DOHH2 (cell line): ENCODE measurements around the gene SH3GL1.

Source experiments
- H3F3A ChIP-seq: fragments of 200-600 bp; sonication (generic), shearing (Covaris generic); 2 replicates; pipeline ENCODE4 v1.6.0; 2016; ENCODE audit warnings: antibody characterized with exemption, mild to moderate bottlenecking; ENCODE audit not compliant: control insufficient read depth, insufficient read depth
- H3K27ac ChIP-seq: fragments of 200-600 bp; sonication (generic); 2 replicates; pipeline ENCODE4 v1.5.1; 2014; ENCODE audit warnings: low read depth, mild to moderate bottlenecking, low read length, moderate library complexity
- H3K27me3 ChIP-seq: fragments of 200-600 bp; sonication (generic); 2 replicates; pipeline ENCODE4 v1.6.1; 2014; ENCODE audit warnings: mild to moderate bottlenecking, low read length, mixed read lengths; ENCODE audit not compliant: control insufficient read depth
- H3K36me3 ChIP-seq: fragments of 200-600 bp; sonication (generic); 2 replicates; pipeline ENCODE4 v1.6.1; 2014; ENCODE audit warnings: mild to moderate bottlenecking, low read length, moderate library complexity, mixed read lengths; ENCODE audit not compliant: control insufficient read depth
- H3K4me1 ChIP-seq: fragments of 200-600 bp; sonication (generic); 2 replicates; pipeline ENCODE4 v1.6.1; 2014; ENCODE audit warnings: mild to moderate bottlenecking, low read length, mixed read lengths; ENCODE audit not compliant: control insufficient read depth
- H3K4me2 ChIP-seq: fragments of 200-600 bp; sonication (generic); 2 replicates; pipeline ENCODE4 v1.6.0; 2014; ENCODE audit warnings: mild to moderate bottlenecking, low read length, moderate library complexity
- H3K4me3 ChIP-seq: fragments of 200-600 bp; sonication (generic); 2 replicates; pipeline ENCODE4 v1.5.1; 2014; ENCODE audit warnings: mild to moderate bottlenecking, low read length, mixed read lengths
- H3K79me2 ChIP-seq: fragments of 200-600 bp; sonication (generic); 2 replicates; pipeline ENCODE4 v1.6.1; 2014; ENCODE audit warnings: mild to moderate bottlenecking, low read length, mixed read lengths; ENCODE audit not compliant: control insufficient read depth
- H3K9me2 ChIP-seq: fragments of 200-600 bp; sonication (generic); replicated peaks from 2 replicates; pipeline ENCODE4 v1.6.1; 2014; ENCODE audit warnings: mild to moderate bottlenecking, low read length, mixed read lengths; ENCODE audit not compliant: control insufficient read depth
- H3K9me3 ChIP-seq: fragments of 200-600 bp; sonication (generic); 2 replicates; pipeline ENCODE4 v1.6.1; 2014; ENCODE audit warnings: antibody characterized with exemption, low read length, mixed read lengths; ENCODE audit not compliant: control insufficient read depth, insufficient read depth
- H4K20me1 ChIP-seq: fragments of 200-600 bp; sonication (generic); 2 replicates; pipeline ENCODE4 v1.6.0; 2014; ENCODE audit warnings: low read depth, mild to moderate bottlenecking, antibody characterized with exemption, low read length, moderate library complexity; ENCODE audit not compliant: control insufficient read depth, insufficient read depth
- EZH2phosphoT487 ChIP-seq: fragments of 200-600 bp; sonication (generic); IDR thresholded peaks from 2 replicates; pipeline ENCODE4 v1.6.1; 2017; ENCODE audit warnings: borderline replicate concordance, mild to moderate bottlenecking, antibody characterized with exemption, low read length, moderate library complexity, mixed read lengths
- TF ChIP-seq, protein P1 (sequence below): fragments of 200-600 bp; sonication (generic); IDR thresholded peaks from one replicate; pipeline ENCODE4 v1.5.1; 2014; ENCODE audit warnings: antibody characterized with exemption, mild to moderate bottlenecking, low read depth, low read length; ENCODE audit not compliant: poor library complexity, severe bottlenecking

Gene SH3GL1

GRCh38 chr19:4319067-4319718 lies 81.2 kb downstream of the SH3GL1 start:
- no peak for TF ChIP-seq EZH2phosphoT487
- TF ChIP-seq, protein P1, sequence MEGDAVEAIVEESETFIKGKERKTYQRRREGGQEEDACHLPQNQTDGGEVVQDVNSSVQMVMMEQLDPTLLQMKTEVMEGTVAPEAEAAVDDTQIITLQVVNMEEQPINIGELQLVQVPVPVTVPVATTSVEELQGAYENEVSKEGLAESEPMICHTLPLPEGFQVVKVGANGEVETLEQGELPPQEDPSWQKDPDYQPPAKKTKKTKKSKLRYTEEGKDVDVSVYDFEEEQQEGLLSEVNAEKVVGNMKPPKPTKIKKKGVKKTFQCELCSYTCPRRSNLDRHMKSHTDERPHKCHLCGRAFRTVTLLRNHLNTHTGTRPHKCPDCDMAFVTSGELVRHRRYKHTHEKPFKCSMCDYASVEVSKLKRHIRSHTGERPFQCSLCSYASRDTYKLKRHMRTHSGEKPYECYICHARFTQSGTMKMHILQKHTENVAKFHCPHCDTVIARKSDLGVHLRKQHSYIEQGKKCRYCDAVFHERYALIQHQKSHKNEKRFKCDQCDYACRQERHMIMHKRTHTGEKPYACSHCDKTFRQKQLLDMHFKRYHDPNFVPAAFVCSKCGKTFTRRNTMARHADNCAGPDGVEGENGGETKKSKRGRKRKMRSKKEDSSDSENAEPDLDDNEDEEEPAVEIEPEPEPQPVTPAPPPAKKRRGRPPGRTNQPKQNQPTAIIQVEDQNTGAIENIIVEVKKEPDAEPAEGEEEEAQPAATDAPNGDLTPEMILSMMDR = no peak
- H3K9me2 ChIP-seq = no peaks in the 10 kb centered on the region
- no peaks in the 10 kb centered on the region for H3K79me2 ChIP-seq
- H3K4me1 ChIP-seq = no peaks in the 10 kb centered on the region
- H3K4me2 ChIP-seq = no peak overlapping the region
- H3K4me3 ChIP-seq = no peak overlapping the region
- H3F3A ChIP-seq = no peaks in the 10 kb centered on the region
- no peak overlapping the region for H3K27ac ChIP-seq
- peaks cover 14% of the 10 kb centered on the region; the same call in 1 of the 2 replicates for H3K9me3 ChIP-seq
- H3K36me3 ChIP-seq = no peaks in the 10 kb centered on the region
- H4K20me1 ChIP-seq = no peaks in the 10 kb centered on the region
- no peaks in the 10 kb centered on the region for H3K27me3 ChIP-seq

DNA sequence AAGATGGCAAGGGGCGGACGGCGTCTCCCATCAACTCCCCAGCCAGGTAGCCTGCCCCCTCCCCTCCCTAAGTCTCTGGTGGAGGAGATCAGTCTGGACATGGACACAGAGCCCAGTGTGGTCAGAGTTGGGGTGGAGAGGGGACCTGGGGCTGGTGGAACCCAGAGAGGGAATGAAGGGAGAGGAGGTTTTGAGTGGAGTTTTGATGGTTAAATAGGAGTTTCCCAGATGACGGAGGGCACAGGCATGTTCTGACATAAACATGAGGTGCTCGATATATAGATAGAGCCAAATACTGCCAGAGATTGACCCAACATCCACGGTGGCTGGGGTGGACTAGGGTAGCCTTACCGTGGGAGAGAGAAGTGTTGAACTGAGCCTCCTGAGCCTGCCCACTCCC lies 81.9 kb downstream of the SH3GL1 start:
- no peaks in the 10 kb centered on the region for H3K27me3 ChIP-seq
- no peak overlapping the region for H3K27ac ChIP-seq
- H3K4me3 ChIP-seq = no peak overlapping the region

GRCh38 chr19:4316956-4317355 lies 83.4 kb downstream of the SH3GL1 start:
- no peak overlapping the region for H3K4me2 ChIP-seq
- H3K9me3 ChIP-seq = peaks cover 13% of the 10 kb centered on the region; the same call in 1 of the 2 replicates
- no peaks in the 10 kb centered on the region for H3K4me1 ChIP-seq
- H3K4me3 ChIP-seq = no peak overlapping the region
- no peaks in the 10 kb centered on the region for H3F3A ChIP-seq
- no peaks in the 10 kb centered on the region for H3K9me2 ChIP-seq
- no peak overlapping the region for H3K27ac ChIP-seq
- H4K20me1 ChIP-seq = no peaks in the 10 kb centered on the region
- H3K36me3 ChIP-seq = no peaks in the 10 kb centered on the region
- TF ChIP-seq EZH2phosphoT487 = no peak
- TF ChIP-seq, protein P1 = no peak
- H3K27me3 ChIP-seq = no peaks in the 10 kb centered on the region
- no peaks in the 10 kb centered on the region for H3K79me2 ChIP-seq

More for the DNA sequence above, 81.9 kb downstream of the SH3GL1 start:
- Histone ChIP-seq H4K20me1 (no peaks in the 10 kb centered on the region), H3F3A (no peaks in the 10 kb centered on the region), H3K4me2 (no peak overlapping the region), H3K9me3 (peaks cover 14% of the 10 kb centered on the region; the same call in 1 of the 2 replicates), H3K9me2 (no peaks in the 10 kb centered on the region), H3K4me1 (no peaks in the 10 kb centered on the region), H3K79me2 (no peaks in the 10 kb centered on the region), H3K36me3 (no peaks in the 10 kb centered on the region)
- TF ChIP-seq EZH2phosphoT487 = no peak
- TF ChIP-seq, protein P1 = no peak
